ENCODE data around the gene ATP1A2.

ATP1A2 gene

DNA sequence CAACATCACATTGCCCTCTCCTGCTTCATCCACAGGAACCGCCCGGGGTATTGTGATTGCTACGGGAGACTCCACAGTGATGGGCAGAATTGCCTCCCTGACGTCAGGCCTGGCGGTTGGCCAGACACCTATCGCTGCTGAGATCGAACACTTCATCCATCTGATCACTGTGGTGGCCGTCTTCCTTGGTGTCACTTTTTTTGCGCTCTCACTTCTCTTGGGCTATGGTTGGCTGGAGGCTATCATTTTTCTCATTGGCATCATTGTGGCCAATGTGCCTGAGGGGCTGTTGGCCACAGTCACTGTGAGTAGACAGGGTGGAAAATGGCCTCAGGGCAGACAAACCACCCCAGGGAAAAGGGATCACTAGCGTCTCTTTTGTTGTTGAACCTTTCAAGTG, 48.6 kb downstream of the ATP1A2 start:
- DNase-seq (ENCODE audit: extremely low spot score), result no peak
- TF ChIP-seq, protein P1, sequence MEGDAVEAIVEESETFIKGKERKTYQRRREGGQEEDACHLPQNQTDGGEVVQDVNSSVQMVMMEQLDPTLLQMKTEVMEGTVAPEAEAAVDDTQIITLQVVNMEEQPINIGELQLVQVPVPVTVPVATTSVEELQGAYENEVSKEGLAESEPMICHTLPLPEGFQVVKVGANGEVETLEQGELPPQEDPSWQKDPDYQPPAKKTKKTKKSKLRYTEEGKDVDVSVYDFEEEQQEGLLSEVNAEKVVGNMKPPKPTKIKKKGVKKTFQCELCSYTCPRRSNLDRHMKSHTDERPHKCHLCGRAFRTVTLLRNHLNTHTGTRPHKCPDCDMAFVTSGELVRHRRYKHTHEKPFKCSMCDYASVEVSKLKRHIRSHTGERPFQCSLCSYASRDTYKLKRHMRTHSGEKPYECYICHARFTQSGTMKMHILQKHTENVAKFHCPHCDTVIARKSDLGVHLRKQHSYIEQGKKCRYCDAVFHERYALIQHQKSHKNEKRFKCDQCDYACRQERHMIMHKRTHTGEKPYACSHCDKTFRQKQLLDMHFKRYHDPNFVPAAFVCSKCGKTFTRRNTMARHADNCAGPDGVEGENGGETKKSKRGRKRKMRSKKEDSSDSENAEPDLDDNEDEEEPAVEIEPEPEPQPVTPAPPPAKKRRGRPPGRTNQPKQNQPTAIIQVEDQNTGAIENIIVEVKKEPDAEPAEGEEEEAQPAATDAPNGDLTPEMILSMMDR (IDR thresholded peaks at IDR 0.05; ENCODE audit: control extremely low read depth, extremely low read depth, low read depth, missing control alignments), result no peak
- CTCF ChIA-PET, result interaction anchor here (4.3 kb wide), 1 partner anchor 26 kb away, joined by 17 read pairs; the partner anchor contains the start of gene CASQ1
- POLR2A ChIA-PET, result no interaction called here

DNA sequence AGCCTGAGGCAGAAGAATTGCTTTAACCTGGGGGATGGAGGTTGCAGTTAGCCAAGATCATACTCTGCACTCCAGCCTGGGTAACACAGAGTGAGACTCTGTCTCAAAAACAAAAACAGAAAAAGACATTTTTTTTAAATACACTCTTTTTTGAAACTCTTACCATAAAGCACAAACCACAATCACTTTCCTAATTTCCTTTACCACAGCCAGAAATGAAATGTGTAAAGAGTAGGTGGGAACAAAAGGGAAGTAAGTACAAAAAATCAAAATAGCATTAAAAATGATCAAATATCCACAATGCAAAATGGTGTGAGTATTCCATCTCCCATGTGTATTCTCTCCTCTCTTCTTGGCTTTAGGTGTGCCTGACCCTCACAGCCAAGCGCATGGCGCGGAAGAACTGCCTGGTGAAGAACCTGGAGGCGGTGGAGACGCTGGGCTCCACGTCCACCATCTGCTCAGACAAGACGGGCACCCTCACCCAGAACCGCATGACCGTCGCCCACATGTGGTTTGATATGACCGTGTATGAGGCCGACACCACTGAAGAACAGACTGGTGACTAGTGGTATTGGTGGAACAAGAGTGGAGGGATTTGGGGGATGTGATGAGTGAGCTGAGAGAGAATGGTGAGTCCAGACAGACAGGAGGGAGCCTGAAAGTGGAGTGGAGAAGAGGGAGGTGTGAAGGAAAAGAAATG, 50.8 kb downstream of the ATP1A2 start:
- CTCF ChIA-PET, result interaction anchor here (1.2 to 1.5 kb wide), 4 partner anchors 9 to 64 kb away, joined by 3 to 5 read pairs (median 3); no protein-coding TSS in a partner anchor
- POLR2A ChIA-PET, result no interaction called here
- DNase-seq (ENCODE audit: extremely low spot score), result no peak
- TF ChIP-seq, protein P1 (IDR thresholded peaks at IDR 0.05; ENCODE audit: control extremely low read depth, extremely low read depth, low read depth, missing control alignments), result no peak

DNA sequence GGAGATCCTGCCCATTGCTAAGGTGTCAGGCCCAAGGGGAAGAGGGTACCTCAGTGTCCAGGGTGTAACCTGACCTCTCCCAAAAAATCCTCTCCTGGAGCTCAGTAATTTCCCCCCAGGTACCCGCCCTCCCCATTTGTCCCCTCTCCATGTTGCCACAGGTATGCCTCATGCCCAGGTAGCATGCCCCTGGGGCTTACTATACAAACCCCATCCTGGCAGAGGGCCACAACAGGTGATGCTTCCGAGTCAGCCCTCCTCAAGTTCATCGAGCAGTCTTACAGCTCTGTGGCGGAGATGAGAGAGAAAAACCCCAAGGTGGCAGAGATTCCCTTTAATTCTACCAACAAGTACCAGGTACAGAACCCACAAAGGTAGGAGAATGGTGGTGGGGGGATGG, 51.5 kb downstream of the ATP1A2 start:
- ChIA-PET POLR2A (no interaction called here), CTCF (interaction anchor here (0.8 to 2.9 kb wide), 6 partner anchors 9 to 210 kb away, joined by 3 to 12 read pairs (median 4); no protein-coding TSS in a partner anchor)
- no peak for DNase-seq (ENCODE audit: extremely low spot score)
- TF ChIP-seq, protein P1 (IDR thresholded peaks at IDR 0.05; ENCODE audit: control extremely low read depth, extremely low read depth, low read depth, missing control alignments), result no peak

DNA sequence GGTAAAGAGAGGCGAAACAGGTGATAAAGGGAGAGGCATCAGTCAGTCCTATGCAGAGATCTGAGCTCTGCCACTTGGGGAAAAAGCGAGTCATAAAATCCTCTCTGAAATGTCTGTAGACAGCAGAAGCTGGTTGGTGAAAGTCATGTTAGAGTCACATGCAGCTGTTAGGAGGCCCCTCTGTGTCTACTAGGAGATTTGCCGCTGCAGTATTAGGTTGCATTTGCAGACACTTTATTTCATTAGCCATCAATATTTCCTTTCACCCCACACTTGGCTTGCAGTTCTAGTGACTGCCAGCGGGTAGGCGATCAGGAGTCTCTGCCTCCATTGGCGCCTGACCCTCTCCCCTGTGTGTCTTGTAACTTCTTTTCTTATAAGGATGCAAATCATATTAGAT, 52.0 kb downstream of the ATP1A2 start:
- CTCF ChIA-PET, result interaction anchor here (0.8 to 2.9 kb wide), 7 partner anchors 8 to 209 kb away, joined by 3 to 12 read pairs (median 4); no protein-coding TSS in a partner anchor
- DNase-seq (ENCODE audit: extremely low spot score), result no peak
- POLR2A ChIA-PET, result no interaction called here
- TF ChIP-seq, protein P1 (IDR thresholded peaks at IDR 0.05; ENCODE audit: control extremely low read depth, extremely low read depth, low read depth, missing control alignments), result no peak

DNA sequence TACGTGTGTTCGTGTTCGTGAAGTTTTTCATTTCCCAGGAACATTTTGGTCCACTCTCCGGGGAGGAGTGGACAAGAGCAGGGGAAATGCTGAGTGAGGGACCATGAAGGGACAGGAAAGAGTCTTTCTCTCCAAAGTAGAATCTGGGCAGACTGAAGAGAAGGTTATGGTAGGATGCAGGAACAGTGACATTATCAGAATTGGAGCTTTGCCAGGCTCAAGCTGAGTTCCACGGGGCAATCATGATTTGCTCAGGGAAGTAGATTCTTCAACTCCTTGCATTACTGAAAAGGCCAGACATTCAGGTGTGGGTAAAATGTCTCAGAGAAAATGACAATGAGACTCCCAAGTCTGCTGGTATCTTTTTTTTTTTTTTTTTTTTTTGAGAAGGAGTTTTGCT, 52.5 kb downstream of the ATP1A2 start:
- POLR2A ChIA-PET, result no interaction called here
- DNase-seq (ENCODE audit: extremely low spot score), result no peak
- CTCF ChIA-PET, result interaction anchor here (1.0 to 2.9 kb wide), 4 partner anchors 15 to 209 kb away, joined by 3 to 12 read pairs (median 4); no protein-coding TSS in a partner anchor
- TF ChIP-seq, protein P1 (IDR thresholded peaks at IDR 0.05; ENCODE audit: control extremely low read depth, extremely low read depth, low read depth, missing control alignments), result no peak

DNA sequence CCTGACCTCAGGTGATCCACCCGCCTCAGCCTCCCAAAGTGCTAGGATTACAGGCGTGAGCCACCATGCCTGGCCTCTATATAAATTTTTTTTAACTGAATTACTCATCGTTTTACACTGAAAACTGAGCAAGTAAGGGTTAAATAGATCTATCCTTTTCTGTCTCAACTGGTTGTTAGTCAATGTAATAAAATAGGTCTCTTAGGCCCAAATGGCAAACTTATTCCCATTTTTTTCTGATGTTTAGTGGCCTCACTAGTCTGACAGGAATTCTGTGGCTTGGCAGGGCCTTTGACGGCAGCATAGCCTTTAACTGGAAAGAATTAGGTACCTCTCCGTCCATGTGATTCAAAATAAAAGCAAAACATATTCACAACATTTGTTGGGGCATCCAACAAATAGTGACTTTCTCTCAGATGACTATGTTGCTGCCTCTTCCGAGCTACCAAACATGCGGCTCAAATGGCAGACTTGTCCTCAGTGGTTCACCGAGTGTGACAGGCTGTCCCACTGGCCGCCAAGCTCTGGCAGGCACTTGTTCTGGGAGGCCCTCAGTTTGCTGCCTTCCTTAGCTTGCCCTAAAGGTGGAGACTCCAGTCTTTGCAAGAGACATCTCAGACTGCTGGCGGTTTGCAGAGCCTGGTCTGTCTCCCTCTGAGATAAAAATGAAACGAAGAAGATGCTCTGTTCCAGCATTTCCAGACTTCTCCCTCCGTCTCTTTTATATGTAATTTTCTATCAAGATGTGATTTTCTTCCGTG, 53.2 kb downstream of the ATP1A2 start:
- TF ChIP-seq, protein P1 (IDR thresholded peaks at IDR 0.05; ENCODE audit: control extremely low read depth, extremely low read depth, low read depth, missing control alignments), result no peak
- POLR2A ChIA-PET, result no interaction called here
- CTCF ChIA-PET, result interaction anchor here (0.9 to 2.9 kb wide), 12 partner anchors 11 to 208 kb away, joined by 3 to 12 read pairs (median 4); no protein-coding TSS in a partner anchor
- no peak for DNase-seq (ENCODE audit: extremely low spot score)

Measured in GM10248 (cell line).